H9 (cell line): ENCODE data around the gene DPCD. TPM values are rescaled to one million over a fixed set of nuclear protein-coding genes. Genes with fewer than 3 reads are reported as not detected.

Experiments
- DNase-seq: peaks from one replicate; pipeline ENCODE4 v3.0.0-alpha.2; 2017
- H2AFZ ChIP-seq: one replicate; pipeline ENCODE4 v1.6.1; 2013; ENCODE audit warnings: mild to moderate bottlenecking, low read length, control low read depth, moderate library complexity
- H2AK5ac ChIP-seq: 2 replicates; pipeline ENCODE4 v1.6.1; 2013; ENCODE audit warnings: low read length, control low read depth, mixed read lengths; ENCODE audit not compliant: insufficient read length
- H2BK120ac ChIP-seq: one replicate; pipeline ENCODE4 v1.6.1; 2013; ENCODE audit warnings: low read depth, mild to moderate bottlenecking, low read length, control low read depth, inconsistent platforms; ENCODE audit not compliant: poor library complexity, severe bottlenecking
- H2BK12ac ChIP-seq: 2 replicates; pipeline ENCODE4 v1.6.1; 2013; ENCODE audit warnings: low read length, control low read depth, mixed read lengths, low read depth; ENCODE audit not compliant: insufficient read length
- H2BK15ac ChIP-seq: 2 replicates; pipeline ENCODE4 v1.6.1; 2013; ENCODE audit warnings: low read depth, low read length, control low read depth
- H2BK20ac ChIP-seq: one replicate; pipeline ENCODE4 v1.6.1; 2013; ENCODE audit warnings: low read depth, mild to moderate bottlenecking, low read length, control low read depth, inconsistent platforms; ENCODE audit not compliant: poor library complexity, severe bottlenecking
- H2BK5ac ChIP-seq: 2 replicates; pipeline ENCODE4 v1.6.1; 2013; ENCODE audit warnings: low read length, control low read depth, mixed read lengths; ENCODE audit not compliant: insufficient read length
- H3K14ac ChIP-seq: 2 replicates; pipeline ENCODE4 v1.6.1; 2013; ENCODE audit warnings: low read length, control low read depth; ENCODE audit not compliant: insufficient read depth
- H3K18ac ChIP-seq: 2 replicates; pipeline ENCODE4 v1.6.1; 2013; ENCODE audit warnings: low read depth, mild to moderate bottlenecking, mixed read lengths, low read length, control low read depth; ENCODE audit not compliant: insufficient read length
- H3K23ac ChIP-seq: 2 replicates; pipeline ENCODE4 v1.6.1; 2013; ENCODE audit warnings: low read length, control low read depth, mixed read lengths, low read depth; ENCODE audit not compliant: insufficient read length
- H3K23me2 ChIP-seq: 2 replicates; pipeline ENCODE4 v1.6.1; 2013; ENCODE audit warnings: low read depth, mild to moderate bottlenecking, mixed read lengths, low read length, control low read depth; ENCODE audit not compliant: insufficient read length, poor library complexity, severe bottlenecking
- H3K27ac ChIP-seq: 2 replicates; pipeline ENCODE4 v1.5.1; 2013; ENCODE audit warnings: low read length, control low read depth, mixed read lengths, low read depth; ENCODE audit not compliant: insufficient read length
- H3K27me3 ChIP-seq: 2 replicates; pipeline ENCODE4 v1.6.1; 2013; ENCODE audit warnings: low read length, control low read depth, inconsistent platforms; ENCODE audit not compliant: insufficient read depth
- H3K4ac ChIP-seq: 2 replicates; pipeline ENCODE4 v1.6.1; 2013; ENCODE audit warnings: low read depth, mild to moderate bottlenecking, control low read depth, inconsistent platforms, low read length, moderate library complexity
- H3K4me1 ChIP-seq: 2 replicates; pipeline ENCODE4 v1.6.1; 2013; ENCODE audit warnings: low read length, control low read depth, inconsistent platforms; ENCODE audit not compliant: insufficient read depth
- H3K4me2 ChIP-seq: 2 replicates; pipeline ENCODE4 v1.6.1; 2013; ENCODE audit warnings: low read length, control low read depth, mixed read lengths; ENCODE audit not compliant: insufficient read length, insufficient read depth
- H3K56ac ChIP-seq: 2 replicates; pipeline ENCODE4 v1.6.1; 2013; ENCODE audit warnings: low read depth, mild to moderate bottlenecking, mixed read lengths, low read length, control low read depth; ENCODE audit not compliant: insufficient read length
- H3K79me1 ChIP-seq: 2 replicates; pipeline ENCODE4 v1.6.1; 2013; ENCODE audit warnings: low read depth, mild to moderate bottlenecking, moderate library complexity, low read length, control low read depth, inconsistent platforms; ENCODE audit not compliant: insufficient read depth, poor library complexity, severe bottlenecking
- H3K79me2 ChIP-seq: 2 replicates; pipeline ENCODE4 v1.6.1; 2013; ENCODE audit warnings: low read length, control low read depth, inconsistent platforms; ENCODE audit not compliant: insufficient read depth
- H3K9ac ChIP-seq: 2 replicates; pipeline ENCODE4 v1.6.1; 2013; ENCODE audit warnings: low read length, control low read depth, mixed read lengths; ENCODE audit not compliant: insufficient read length; ENCODE audit errors: extremely low read depth
- H3K9me3 ChIP-seq: one replicate; pipeline ENCODE4 v1.6.1; 2013; ENCODE audit warnings: low read depth, low read length, inconsistent platforms; ENCODE audit not compliant: control insufficient read depth
- H3T11ph ChIP-seq: one replicate; pipeline ENCODE4 v1.6.1; 2013; ENCODE audit warnings: mild to moderate bottlenecking, low read length, control low read depth, inconsistent platforms
- H4K20me1 ChIP-seq: one replicate; pipeline ENCODE4 v1.6.1; 2013; ENCODE audit not compliant: control insufficient read depth, insufficient read length, insufficient read depth
- H4K5ac ChIP-seq: 2 replicates; pipeline ENCODE4 v1.6.1; 2013; ENCODE audit warnings: low read depth, mild to moderate bottlenecking, mixed read lengths, low read length, control low read depth; ENCODE audit not compliant: insufficient read length
- H4K8ac ChIP-seq: replicated peaks from 2 replicates; pipeline ENCODE4 v1.6.1; 2013; ENCODE audit warnings: low read length, control low read depth, mixed read lengths, low read depth; ENCODE audit not compliant: insufficient read length
- H4K91ac ChIP-seq: 2 replicates; pipeline ENCODE4 v1.6.1; 2013; ENCODE audit warnings: low read depth, mild to moderate bottlenecking, moderate library complexity, mixed read lengths, low read length, control low read depth; ENCODE audit not compliant: insufficient read length
- H3K27ac Mint-ChIP-seq, 3 experiments: 2 replicates in 2 of 3; 3 replicates in 1 of 3; pipeline ENCODE4 v1.8.0; 2020 to 2021; ENCODE audit warnings: mixed read lengths in 3 of 3, mild to moderate bottlenecking in 1 of 3, moderate library complexity in 1 of 3
- H3K27me3 Mint-ChIP-seq: 2 replicates; pipeline ENCODE4 v1.8.0; 2021; ENCODE audit warnings: low read depth, mild to moderate bottlenecking, moderate library complexity, mixed read lengths
- H3K36me3 Mint-ChIP-seq, 3 experiments: 2 replicates in 2 of 3; 3 replicates in 1 of 3; pipeline ENCODE4 v1.8.0; 2020 to 2021; ENCODE audit warnings: low read depth in 3 of 3, mixed read lengths in 3 of 3; ENCODE audit not compliant: insufficient read depth in 1 of 3
- H3K4me1 Mint-ChIP-seq, 2 experiments: 2 replicates each; pipeline ENCODE4 v1.8.0; 2020; ENCODE audit warnings: mixed read lengths in 2 of 2
- H3K4me3 Mint-ChIP-seq, 2 experiments: 2 replicates in 1 of 2; 3 replicates in 1 of 2; pipeline ENCODE4 v1.8.0; 2020 to 2021; ENCODE audit warnings: mild to moderate bottlenecking in 2 of 2, mixed read lengths in 2 of 2, moderate library complexity in 1 of 2
- H3K9me3 Mint-ChIP-seq, 2 experiments: 2 replicates in 1 of 2; 3 replicates in 1 of 2; pipeline ENCODE4 v1.8.0; 2020; ENCODE audit warnings: mild to moderate bottlenecking in 2 of 2, mixed read lengths in 2 of 2, moderate library complexity in 1 of 2
- WGBS: extraction: QIAGEN DNeasy Blood & Tissue Kit; methylation state at CpG from one replicate; pipeline ENCODE4 v1.1.7; 2013; ENCODE audit warnings: missing lambda C conversion rate, low lambda C conversion rate, mixed read lengths; ENCODE audit not compliant: insufficient read length; ENCODE audit errors: extremely low coverage; 5-methylcytosine and 5-hydroxymethylcytosine counted together
- total RNA-seq: library from RNA; stranded (reverse); gene quantifications from 2 replicates; pipeline ENCODE4 v1.2.1, GENCODE V29; 2021
- TF ChIP-seq, protein P1 (sequence below): fragments of 200-600 bp; sonication (generic); conservative IDR thresholded peaks from 3 replicates; pipeline ENCODE4 v1.8.0; 2021; ENCODE audit warnings: antibody characterized with exemption, mild to moderate bottlenecking

Gene DPCD
- total RNA-seq, 1 experiment from 2014 or later: 21.8 TPM

- Histone ChIP-seq H3K56ac (no peak overlapping the region), H3T11ph (no peak overlapping the region), H3K23ac (no peak overlapping the region), H3K14ac (no peak overlapping the region), H4K8ac (no peak overlapping the region), H2AFZ (no peak overlapping the region), H3K27me3 (no peaks in the 10 kb centered on the region), H3K23me2 (no peaks in the 10 kb centered on the region), H2BK15ac (no peak overlapping the region), H2BK12ac (no peak overlapping the region), H3K27ac (no peak overlapping the region), H3K79me1 (no peaks in the 10 kb centered on the region), H3K18ac (no peak overlapping the region), H3K9ac (no peak overlapping the region), H4K91ac (no peak overlapping the region), H2BK5ac (no peak overlapping the region), H2BK20ac (no peak overlapping the region), H4K5ac (no peak overlapping the region), H3K4ac (no peak overlapping the region), H3K4me2 (no peak overlapping the region), H2AK5ac (no peak overlapping the region), H3K9me3 (no peaks in the 10 kb centered on the region), H3K4me1 (no peaks in the 10 kb centered on the region), H2BK120ac (no peak overlapping the region), H3K79me2 (no peaks in the 10 kb centered on the region), H4K20me1 (no peaks in the 10 kb centered on the region)
- Mint-ChIP-seq H3K27me3 (no peaks in the 10 kb centered on the region), H3K4me3 (no peak overlapping the region), H3K27ac (no peak overlapping the region), H3K9me3 (no peaks in the 10 kb centered on the region), H3K4me1 (peaks cover 13 to 16% of the 10 kb centered on the region in 2 experiments), H3K36me3 (peaks cover 2 to 20% (median 16%) of the 10 kb centered on the region in 3 experiments; a peak in 6 of 7 replicates)
- WGBS: no CpG with 5 or more reads among the region's 8 CpGs
- TF ChIP-seq, protein P1, sequence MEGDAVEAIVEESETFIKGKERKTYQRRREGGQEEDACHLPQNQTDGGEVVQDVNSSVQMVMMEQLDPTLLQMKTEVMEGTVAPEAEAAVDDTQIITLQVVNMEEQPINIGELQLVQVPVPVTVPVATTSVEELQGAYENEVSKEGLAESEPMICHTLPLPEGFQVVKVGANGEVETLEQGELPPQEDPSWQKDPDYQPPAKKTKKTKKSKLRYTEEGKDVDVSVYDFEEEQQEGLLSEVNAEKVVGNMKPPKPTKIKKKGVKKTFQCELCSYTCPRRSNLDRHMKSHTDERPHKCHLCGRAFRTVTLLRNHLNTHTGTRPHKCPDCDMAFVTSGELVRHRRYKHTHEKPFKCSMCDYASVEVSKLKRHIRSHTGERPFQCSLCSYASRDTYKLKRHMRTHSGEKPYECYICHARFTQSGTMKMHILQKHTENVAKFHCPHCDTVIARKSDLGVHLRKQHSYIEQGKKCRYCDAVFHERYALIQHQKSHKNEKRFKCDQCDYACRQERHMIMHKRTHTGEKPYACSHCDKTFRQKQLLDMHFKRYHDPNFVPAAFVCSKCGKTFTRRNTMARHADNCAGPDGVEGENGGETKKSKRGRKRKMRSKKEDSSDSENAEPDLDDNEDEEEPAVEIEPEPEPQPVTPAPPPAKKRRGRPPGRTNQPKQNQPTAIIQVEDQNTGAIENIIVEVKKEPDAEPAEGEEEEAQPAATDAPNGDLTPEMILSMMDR: no peak
- no peak for DNase-seq
These were observed 65.4 kb downstream of the DPCD start for GRCh38 chr10:101653536-101653935.
